PFSK-1 (cell line): ENCODE data around the gene GUK1.

ENCODE experiments used
- POLR2AphosphoS5 ChIP-seq: IDR thresholded peaks from 2 replicates; pipeline ENCODE4 v1.6.1; 2012; ENCODE audit warnings: low read depth, mild to moderate bottlenecking, control low read depth, low read length, moderate library complexity
- TAF1 ChIP-seq: IDR thresholded peaks from 2 replicates; pipeline ENCODE4 v1.6.1; 2012; ENCODE audit warnings: low read length, control low read depth, borderline replicate concordance; ENCODE audit not compliant: insufficient read depth

DNA sequence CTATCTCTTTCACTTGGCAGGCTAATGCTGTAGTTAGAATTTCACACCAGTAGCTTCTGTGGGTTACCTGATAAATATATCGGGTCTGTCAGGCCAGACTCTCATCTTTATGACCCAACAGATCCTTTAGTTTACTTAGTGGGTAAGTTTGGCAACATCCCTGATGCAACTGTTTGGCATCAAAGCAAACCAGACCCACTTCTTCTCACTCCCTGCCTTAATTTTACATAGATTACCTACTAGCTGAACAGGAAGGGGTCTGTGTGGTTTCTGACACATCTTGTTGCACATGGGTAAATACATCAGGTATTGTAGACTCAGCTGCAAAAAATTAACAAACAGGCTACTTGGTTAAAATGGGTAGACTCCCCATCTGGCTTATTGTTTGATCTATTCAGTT, 3.2 kb upstream of the GUK1 start:
- no peak for TF ChIP-seq TAF1
- no peak for TF ChIP-seq POLR2AphosphoS5
